ENCODE data around the gene KRT10. TPM values are rescaled to one million over a fixed set of nuclear protein-coding genes. Genes with fewer than 3 reads are reported as not detected.
"Not testable (repeated sequence)": the region's sequence is repeated elsewhere in the genome, so short reads cannot be mapped to it uniquely, and the experiment has no call there.

The KRT10 gene
- total and polyA plus RNA-seq, 2 donors (not counting 1 experiment from before 2014, with no cell fraction given) = 4.1 to 45.8 TPM

DNA sequence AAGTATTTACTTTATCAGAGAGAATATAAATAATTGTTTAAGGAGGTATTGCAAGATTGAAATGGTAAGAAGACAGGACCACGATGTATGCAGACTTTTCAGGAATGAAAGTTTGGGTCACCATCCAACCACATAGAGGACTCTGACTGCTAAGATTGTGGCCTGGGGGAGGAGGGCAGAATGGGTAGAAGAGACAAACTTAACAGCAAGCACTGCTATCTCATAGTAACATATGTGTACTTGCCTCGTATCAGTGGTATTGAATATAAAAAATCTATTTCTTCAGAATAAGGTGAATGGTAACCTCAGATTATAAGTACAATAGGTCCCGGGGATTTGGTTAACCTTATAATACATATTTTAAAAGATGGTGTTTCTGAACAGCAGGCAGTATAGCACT lies 5.8 kb downstream of the KRT10 start:
- Histone ChIP-seq H3K4me3 (replicated peaks in 1 of 4; ENCODE audit: control extremely low read depth in 1 of 4, insufficient read depth in 1 of 4, low read depth in 3 of 4, low read length in 4 of 4) (no peak overlapping the region), H3K4me1 (ENCODE audit: control insufficient read depth, extremely low read depth, insufficient read depth, low read length) (no peaks in the 10 kb centered on the region), H3K36me3 (ENCODE audit: control insufficient read depth, insufficient read depth, low read length) (no peaks in the 10 kb centered on the region), H4K20me1 (ENCODE audit: control insufficient read depth, extremely low read depth, insufficient read depth, low read length) (no peaks in the 10 kb centered on the region), H3K9ac (ENCODE audit: insufficient read depth, low read length) (no peak overlapping the region), H3K79me2 (ENCODE audit: control insufficient read depth, insufficient read depth, low read length) (peaks cover 3% of the 10 kb centered on the region), H3K4me2 (ENCODE audit: extremely low read depth, insufficient read depth, low read length) (no peak overlapping the region), H3K9me3 (ENCODE audit: control insufficient read depth, insufficient read depth, low read depth, low read length) (no peaks in the 10 kb centered on the region), H3K27ac (ENCODE audit: insufficient read depth, low read length) (no peak overlapping the region), H3K27me3 (ENCODE audit: control insufficient read depth, insufficient read depth, low read length) (peaks cover 2% of the 10 kb centered on the region), H2AFZ (ENCODE audit: low read length) (no peak overlapping the region)
- TF ChIP-seq EZH2 (IDR thresholded peaks at IDR 0.05; ENCODE audit: low read length, missing control alignments) (no peak), CTCF (conservative IDR thresholded peaks at IDR 0.05 in 1 of 2, IDR thresholded peaks at IDR 0.05 in 1 of 2; ENCODE audit: low read depth in 1 of 2, low read length in 2 of 2) (no peak)
- no peak for DNase-seq (ENCODE audit: low read depth in 2 of 2)

GRCh38 chr17:40815381-40815780 lies 7.0 kb downstream of the KRT10 start:
- no peak for DNase-seq (ENCODE audit: low read depth in 2 of 2)
- Histone ChIP-seq H3K9ac (ENCODE audit: insufficient read depth, low read length) (no peak overlapping the region), H3K27ac (ENCODE audit: insufficient read depth, low read length) (no peak overlapping the region), H3K4me3 (replicated peaks in 1 of 4; ENCODE audit: control extremely low read depth in 1 of 4, insufficient read depth in 1 of 4, low read depth in 3 of 4, low read length in 4 of 4) (no peak overlapping the region), H3K79me2 (ENCODE audit: control insufficient read depth, insufficient read depth, low read length) (peaks cover 3% of the 10 kb centered on the region), H3K9me3 (ENCODE audit: control insufficient read depth, insufficient read depth, low read depth, low read length) (no peaks in the 10 kb centered on the region), H2AFZ (ENCODE audit: low read length) (no peak overlapping the region), H3K36me3 (ENCODE audit: control insufficient read depth, insufficient read depth, low read length) (no peaks in the 10 kb centered on the region), H4K20me1 (ENCODE audit: control insufficient read depth, extremely low read depth, insufficient read depth, low read length) (no peaks in the 10 kb centered on the region), H3K4me2 (ENCODE audit: extremely low read depth, insufficient read depth, low read length) (no peak overlapping the region), H3K27me3 (ENCODE audit: control insufficient read depth, insufficient read depth, low read length) (peaks cover 3% of the 10 kb centered on the region), H3K4me1 (ENCODE audit: control insufficient read depth, extremely low read depth, insufficient read depth, low read length) (no peaks in the 10 kb centered on the region)
- TF ChIP-seq CTCF (conservative IDR thresholded peaks at IDR 0.05 in 1 of 2, IDR thresholded peaks at IDR 0.05 in 1 of 2; ENCODE audit: low read depth in 1 of 2, low read length in 2 of 2) = no peak
- TF ChIP-seq EZH2 (IDR thresholded peaks at IDR 0.05; ENCODE audit: low read length, missing control alignments) = no peak

DNA sequence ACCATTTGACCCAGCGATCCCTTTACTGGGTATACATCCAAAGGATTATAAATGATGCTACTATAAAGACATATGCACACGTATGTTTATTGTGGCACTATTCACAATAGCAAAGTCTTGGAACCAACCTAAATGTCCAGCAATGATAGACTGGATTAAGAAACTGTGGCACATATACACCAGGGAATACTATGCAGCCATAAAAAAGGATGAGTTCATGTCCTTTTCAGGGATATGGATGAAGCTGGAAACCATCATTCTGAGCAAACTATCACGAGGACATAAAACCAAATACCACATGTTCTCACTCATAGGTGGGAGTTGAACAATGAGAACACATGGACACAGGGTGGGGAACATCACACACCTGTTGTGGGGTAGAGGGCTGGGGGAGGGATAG lies 7.8 kb downstream of the KRT10 start:
- H2AFZ ChIP-seq (ENCODE audit: low read length); DNase-seq (ENCODE audit: low read depth in 2 of 2): not testable (repeated sequence)

More for the DNA sequence above, 7.8 kb downstream of the KRT10 start:
- H3K9ac ChIP-seq (ENCODE audit: insufficient read depth, low read length); H3K27ac ChIP-seq (ENCODE audit: insufficient read depth, low read length); H3K9me3 ChIP-seq (ENCODE audit: control insufficient read depth, insufficient read depth, low read depth, low read length); H3K4me2 ChIP-seq (ENCODE audit: extremely low read depth, insufficient read depth, low read length); H3K36me3 ChIP-seq (ENCODE audit: control insufficient read depth, insufficient read depth, low read length); H3K4me3 ChIP-seq (replicated peaks in 1 of 4; ENCODE audit: control extremely low read depth in 1 of 4, insufficient read depth in 1 of 4, low read depth in 3 of 4, low read length in 4 of 4); H3K4me1 ChIP-seq (ENCODE audit: control insufficient read depth, extremely low read depth, insufficient read depth, low read length); H3K27me3 ChIP-seq (ENCODE audit: control insufficient read depth, insufficient read depth, low read length); H4K20me1 ChIP-seq (ENCODE audit: control insufficient read depth, extremely low read depth, insufficient read depth, low read length); H3K79me2 ChIP-seq (ENCODE audit: control insufficient read depth, insufficient read depth, low read length): not testable (repeated sequence)

All from fibroblast of lung (primary cell).